ENCODE measurements around the gene ZNF3.

ZNF3 gene

DNA sequence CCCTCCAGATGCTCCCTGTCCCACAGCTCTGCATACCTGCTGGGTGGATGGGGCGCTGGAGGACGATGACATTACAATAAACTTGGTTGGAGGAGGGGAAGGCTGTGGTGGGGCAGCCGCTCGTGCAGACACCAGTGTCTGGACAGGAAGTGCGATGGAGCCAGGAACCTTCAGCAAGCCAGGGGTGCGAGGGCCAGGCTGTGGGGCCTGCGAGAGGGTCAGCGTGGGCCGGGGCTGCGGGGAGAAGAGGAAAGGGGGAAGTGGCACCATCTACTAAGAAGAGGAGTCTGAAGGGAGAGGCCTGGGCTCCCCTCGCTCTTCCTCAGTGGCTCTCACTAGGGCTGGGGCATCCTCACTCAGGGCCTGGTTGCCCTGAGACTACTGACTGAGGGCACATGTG, 26.4 kb upstream of the ZNF3 start:
- TF ChIP-seq, protein P1, sequence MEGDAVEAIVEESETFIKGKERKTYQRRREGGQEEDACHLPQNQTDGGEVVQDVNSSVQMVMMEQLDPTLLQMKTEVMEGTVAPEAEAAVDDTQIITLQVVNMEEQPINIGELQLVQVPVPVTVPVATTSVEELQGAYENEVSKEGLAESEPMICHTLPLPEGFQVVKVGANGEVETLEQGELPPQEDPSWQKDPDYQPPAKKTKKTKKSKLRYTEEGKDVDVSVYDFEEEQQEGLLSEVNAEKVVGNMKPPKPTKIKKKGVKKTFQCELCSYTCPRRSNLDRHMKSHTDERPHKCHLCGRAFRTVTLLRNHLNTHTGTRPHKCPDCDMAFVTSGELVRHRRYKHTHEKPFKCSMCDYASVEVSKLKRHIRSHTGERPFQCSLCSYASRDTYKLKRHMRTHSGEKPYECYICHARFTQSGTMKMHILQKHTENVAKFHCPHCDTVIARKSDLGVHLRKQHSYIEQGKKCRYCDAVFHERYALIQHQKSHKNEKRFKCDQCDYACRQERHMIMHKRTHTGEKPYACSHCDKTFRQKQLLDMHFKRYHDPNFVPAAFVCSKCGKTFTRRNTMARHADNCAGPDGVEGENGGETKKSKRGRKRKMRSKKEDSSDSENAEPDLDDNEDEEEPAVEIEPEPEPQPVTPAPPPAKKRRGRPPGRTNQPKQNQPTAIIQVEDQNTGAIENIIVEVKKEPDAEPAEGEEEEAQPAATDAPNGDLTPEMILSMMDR (IDR thresholded peaks at IDR 0.05; ENCODE audit: extremely low read depth, insufficient read depth, missing control alignments) = no peak
- DNase-seq (ENCODE audit: low spot score) = no peak
- in situ Hi-C loops (cut with MboI; ENCODE audit: low pct_unique_long_range_greater_than_20kb, low sequenced_read_pairs, unreplicated experiment) = no loop called here

DNA sequence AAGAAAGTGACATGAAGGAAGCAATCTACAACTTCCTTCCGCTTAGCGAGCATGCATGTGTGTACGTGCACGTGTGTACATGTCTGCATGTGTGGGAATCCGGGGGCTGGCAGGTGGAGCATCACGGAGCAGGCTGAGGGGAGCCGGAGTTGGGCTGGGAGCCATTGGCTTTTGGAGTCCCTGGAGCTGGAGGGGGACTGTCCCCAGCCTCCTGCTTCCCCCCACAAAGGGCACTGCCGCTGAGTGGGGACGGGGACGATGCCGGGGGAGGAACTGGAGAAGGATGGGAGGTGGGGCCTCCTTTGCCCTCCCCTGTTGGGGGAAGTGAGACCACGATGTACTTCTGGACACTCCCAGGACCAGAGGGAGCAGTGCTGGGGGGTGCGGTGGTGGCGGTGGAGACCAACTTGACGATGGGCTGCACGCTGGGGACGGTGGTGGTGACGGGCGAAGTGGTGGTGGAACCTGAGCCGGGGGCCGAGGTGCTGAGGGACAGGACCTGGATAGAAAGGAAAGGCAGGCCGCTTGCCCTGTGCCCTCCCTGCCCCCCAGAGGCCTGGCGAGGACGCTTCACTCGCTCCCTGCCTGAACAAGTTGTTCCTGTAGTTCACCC, 25.7 kb upstream of the ZNF3 start:
- in situ Hi-C loops (cut with MboI; ENCODE audit: low pct_unique_long_range_greater_than_20kb, low sequenced_read_pairs, unreplicated experiment) = no loop called here
- TF ChIP-seq, protein P1 (IDR thresholded peaks at IDR 0.05; ENCODE audit: extremely low read depth, insufficient read depth, missing control alignments) = no peak
- DNase-seq (ENCODE audit: low spot score) = no peak

DNA sequence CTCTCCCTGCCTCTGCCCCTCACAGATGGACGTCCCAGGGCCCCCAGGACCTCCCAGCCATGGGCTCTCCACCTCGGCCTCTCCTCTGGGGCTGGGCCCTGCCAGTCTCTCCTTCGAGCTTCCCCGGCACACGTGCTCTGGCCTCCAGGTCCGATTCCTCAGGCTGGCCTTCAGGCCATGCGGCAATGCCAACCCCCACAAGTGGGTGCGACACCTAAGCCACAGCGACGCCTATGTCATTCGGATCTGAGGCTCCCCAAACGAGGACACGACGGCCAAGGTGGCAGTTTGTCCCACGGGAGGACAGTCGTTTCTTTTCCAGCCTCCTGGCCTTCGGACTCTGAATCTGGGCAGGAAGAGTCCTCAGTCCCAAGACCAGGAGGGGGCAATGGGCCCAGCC, 25.1 kb upstream of the ZNF3 start:
- no peak for DNase-seq (ENCODE audit: low spot score)
- TF ChIP-seq, protein P1 (IDR thresholded peaks at IDR 0.05; ENCODE audit: extremely low read depth, insufficient read depth, missing control alignments) = no peak
- in situ Hi-C loops (cut with MboI; ENCODE audit: low pct_unique_long_range_greater_than_20kb, low sequenced_read_pairs, unreplicated experiment) = no loop called here

DNA sequence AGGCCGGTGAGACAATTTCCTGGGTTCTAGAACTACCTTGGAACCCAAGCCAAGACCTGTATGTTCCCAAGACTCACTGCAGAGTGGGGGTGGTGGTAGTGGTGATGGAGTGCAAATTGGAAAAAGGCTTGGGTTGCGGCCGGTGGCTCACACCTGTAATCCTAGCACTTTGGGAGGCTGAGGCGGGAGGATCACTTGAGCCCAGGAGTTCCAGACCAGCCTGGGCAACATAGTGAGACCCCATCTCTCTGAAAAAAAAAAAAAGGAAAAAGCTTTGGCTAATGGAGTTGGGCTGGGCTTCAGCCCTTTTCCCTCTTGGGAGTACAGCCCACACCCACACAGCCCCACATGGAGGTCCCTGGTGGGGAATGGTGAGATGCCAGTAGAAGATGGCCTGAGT, 24.0 kb upstream of the ZNF3 start:
- TF ChIP-seq, protein P1 (IDR thresholded peaks at IDR 0.05; ENCODE audit: extremely low read depth, insufficient read depth, missing control alignments) = no peak
- DNase-seq (ENCODE audit: low spot score) = no peak
- in situ Hi-C loops (cut with MboI; ENCODE audit: low pct_unique_long_range_greater_than_20kb, low sequenced_read_pairs, unreplicated experiment) = no loop called here

DNA sequence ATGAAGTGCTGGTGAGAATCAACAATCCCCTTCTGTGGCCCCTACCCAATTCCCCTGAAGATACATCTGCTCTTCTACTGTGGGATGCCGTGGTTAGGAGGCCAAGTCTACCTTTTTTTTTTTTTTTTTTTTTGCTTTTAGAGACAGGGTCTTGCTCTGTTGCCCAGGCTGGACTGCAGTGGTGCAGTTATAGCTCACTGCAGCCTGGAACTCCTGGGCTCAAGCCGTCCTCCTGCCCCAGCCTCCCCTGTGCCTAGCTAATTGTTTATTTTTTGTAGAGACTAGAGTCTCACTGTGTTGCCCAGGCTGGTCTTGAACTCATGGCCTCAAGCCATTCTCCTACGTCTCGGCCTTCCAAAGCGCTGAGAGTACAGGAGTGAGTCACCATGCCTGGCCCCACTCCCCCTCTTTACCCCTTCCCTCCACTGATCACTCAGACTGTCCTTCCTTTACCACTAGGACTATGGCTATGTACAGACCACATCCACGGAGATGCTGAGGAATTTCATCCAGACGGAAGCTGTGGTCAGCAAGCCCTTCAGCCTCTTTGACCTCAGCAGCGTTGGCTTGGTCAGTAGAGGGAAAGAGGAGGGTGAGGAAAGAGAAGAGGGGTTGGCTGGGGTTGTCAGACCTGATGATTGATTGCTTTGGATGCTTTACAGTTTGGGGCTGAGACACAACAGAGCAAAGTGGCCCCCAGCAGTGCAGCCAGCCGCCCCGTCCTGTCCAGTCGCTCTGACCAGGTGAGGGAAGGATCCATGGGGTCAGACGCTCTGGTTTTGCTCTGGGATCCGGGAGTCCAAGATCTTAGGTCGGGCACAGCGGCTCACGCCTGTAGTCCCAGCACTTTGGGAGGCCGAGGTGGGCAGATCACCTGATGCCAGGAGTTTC, 21.7 kb upstream of the ZNF3 start:
- in situ Hi-C loops (cut with MboI; ENCODE audit: low pct_unique_long_range_greater_than_20kb, low sequenced_read_pairs, unreplicated experiment) = no loop called here
- no peak for DNase-seq (ENCODE audit: low spot score)
- TF ChIP-seq, protein P1 (IDR thresholded peaks at IDR 0.05; ENCODE audit: extremely low read depth, insufficient read depth, missing control alignments) = no peak

DNA sequence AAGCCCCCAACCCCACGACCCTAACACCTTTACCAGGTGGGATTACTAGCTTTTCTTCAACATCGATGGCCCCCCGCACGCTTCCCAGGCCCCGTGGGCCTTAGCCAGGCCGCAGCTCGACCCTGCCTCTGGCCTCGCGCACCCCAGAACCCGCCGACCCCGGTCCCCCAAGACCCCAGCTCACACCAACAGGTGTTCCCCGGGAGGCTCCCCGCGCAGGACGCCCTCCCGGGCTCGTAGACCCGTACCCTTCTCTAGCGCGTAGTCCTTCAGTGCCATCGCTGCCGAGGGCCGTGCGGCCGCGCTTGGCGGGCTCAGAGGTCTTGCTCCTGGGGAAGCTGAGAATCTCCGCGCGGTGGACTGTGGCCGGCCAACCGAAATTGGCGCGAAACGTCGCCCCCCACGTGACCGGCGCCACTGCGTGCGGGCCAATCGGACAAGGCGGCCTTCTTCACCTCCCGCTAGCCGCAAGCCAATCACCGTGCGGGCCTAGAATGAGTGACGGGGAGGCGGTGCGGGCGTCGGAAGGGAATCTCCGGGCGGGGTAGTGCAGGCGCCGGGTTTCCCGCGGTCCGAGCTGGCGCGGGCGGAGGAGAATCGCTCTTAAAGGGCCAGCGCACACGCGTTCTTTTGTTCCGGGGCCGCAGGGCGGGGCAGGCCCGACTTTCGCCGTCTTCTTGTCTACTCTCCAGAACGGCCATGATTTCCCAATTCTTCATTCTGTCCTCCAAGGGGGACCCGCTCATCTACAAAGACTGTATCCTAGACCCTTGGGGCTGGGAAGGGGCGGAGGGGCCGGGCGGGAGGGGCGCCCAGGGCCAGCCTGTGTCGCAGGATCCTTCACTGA, 19.7 kb upstream of the ZNF3 start, which contains the start of the genes AP4M1 and MCM7:
Gene AP4M1 (plus strand): TSS at position 628 of the 847 bp plus-strand sequence. CDS start 72 bp downstream, at position 700.
Gene MCM7 (minus strand): TSS at position 382 of the 847 bp plus-strand sequence. CDS start 103 bp downstream, at position 279.
- DNase-seq (ENCODE audit: low spot score) = peak; percentile 99
- TF ChIP-seq, protein P1 (IDR thresholded peaks at IDR 0.05; ENCODE audit: extremely low read depth, insufficient read depth, missing control alignments) = no peak
- in situ Hi-C loops (cut with MboI; ENCODE audit: low pct_unique_long_range_greater_than_20kb, low sequenced_read_pairs, unreplicated experiment) = no loop called here

All from GM13977 (cell line).